AG09309 (cell line): ENCODE data around the gene RBMS3.

Experiments used
- DNase-seq: peaks from one replicate; pipeline ENCODE4 v3.0.0-alpha.2; 2010; ENCODE audit warnings: low read depth
- H3K4me3 ChIP-seq: 2 replicates; pipeline ENCODE4 v1.5.1; 2011; ENCODE audit warnings: mild to moderate bottlenecking, low read depth, low read length, moderate library complexity; ENCODE audit not compliant: control insufficient read depth
- TF ChIP-seq, protein P1 (sequence below): IDR thresholded peaks from 2 replicates; pipeline ENCODE4 v1.5.1; 2011; ENCODE audit warnings: mild to moderate bottlenecking, low read depth, low read length, inconsistent platforms; ENCODE audit not compliant: insufficient read depth, control insufficient read depth; ENCODE audit errors: missing control alignments

Gene RBMS3

DNA sequence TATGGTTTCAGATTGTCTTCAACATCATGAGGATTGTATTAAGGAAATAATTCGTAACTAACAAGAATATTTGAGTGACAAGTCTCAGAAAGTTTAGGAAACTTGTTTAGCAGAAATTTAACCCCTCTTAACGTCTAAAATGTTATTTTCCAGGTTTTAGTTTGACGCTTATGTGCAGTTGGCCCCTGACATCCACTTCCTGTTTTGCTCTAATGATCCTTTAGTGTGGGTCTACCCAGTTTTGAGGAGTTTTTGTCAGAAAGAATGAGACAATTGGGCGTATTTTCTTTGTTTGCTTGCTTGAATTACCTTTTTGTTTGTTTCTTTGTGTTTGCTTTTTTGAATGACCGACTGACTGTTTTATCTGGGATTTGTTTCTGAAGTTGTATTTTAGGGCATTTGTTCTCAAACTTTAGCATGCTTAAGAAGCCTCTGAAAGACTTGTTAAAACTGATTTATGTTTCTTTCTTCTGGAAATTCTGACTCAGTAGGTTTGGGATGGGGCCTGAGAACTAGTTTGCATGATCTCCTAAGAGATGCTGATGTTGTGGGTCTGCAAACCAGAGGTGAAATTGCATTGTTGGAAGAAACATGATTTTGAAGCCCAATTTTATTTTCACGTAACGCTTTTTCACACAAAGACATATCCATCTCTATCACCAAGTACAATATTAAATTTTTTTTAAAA, 20.6 kb downstream of the RBMS3 start:
- no peak overlapping the region for H3K4me3 ChIP-seq
- TF ChIP-seq, protein P1, sequence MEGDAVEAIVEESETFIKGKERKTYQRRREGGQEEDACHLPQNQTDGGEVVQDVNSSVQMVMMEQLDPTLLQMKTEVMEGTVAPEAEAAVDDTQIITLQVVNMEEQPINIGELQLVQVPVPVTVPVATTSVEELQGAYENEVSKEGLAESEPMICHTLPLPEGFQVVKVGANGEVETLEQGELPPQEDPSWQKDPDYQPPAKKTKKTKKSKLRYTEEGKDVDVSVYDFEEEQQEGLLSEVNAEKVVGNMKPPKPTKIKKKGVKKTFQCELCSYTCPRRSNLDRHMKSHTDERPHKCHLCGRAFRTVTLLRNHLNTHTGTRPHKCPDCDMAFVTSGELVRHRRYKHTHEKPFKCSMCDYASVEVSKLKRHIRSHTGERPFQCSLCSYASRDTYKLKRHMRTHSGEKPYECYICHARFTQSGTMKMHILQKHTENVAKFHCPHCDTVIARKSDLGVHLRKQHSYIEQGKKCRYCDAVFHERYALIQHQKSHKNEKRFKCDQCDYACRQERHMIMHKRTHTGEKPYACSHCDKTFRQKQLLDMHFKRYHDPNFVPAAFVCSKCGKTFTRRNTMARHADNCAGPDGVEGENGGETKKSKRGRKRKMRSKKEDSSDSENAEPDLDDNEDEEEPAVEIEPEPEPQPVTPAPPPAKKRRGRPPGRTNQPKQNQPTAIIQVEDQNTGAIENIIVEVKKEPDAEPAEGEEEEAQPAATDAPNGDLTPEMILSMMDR: no peak
- no peak for DNase-seq

DNA sequence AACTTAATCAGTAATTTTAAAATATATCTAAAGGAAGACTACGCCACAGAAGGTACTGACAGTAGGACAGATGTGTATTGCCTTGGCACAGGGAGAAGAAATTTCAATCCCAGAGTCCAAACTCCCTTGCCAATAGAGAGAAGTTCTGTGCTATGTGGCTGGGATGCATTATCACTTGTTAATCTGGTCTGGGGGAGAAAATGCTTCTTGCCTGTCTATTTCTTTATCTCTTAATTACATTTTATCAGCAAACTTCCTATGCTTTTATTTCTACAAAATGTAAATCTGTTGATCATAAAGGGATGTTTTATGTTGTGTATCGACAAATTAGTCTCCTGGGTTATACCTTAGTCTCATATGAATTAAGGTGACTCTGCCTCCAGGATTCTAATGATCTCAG, 21.7 kb downstream of the RBMS3 start:
- TF ChIP-seq, protein P1: no peak
- DNase-seq: no peak
- no peak overlapping the region for H3K4me3 ChIP-seq

DNA sequence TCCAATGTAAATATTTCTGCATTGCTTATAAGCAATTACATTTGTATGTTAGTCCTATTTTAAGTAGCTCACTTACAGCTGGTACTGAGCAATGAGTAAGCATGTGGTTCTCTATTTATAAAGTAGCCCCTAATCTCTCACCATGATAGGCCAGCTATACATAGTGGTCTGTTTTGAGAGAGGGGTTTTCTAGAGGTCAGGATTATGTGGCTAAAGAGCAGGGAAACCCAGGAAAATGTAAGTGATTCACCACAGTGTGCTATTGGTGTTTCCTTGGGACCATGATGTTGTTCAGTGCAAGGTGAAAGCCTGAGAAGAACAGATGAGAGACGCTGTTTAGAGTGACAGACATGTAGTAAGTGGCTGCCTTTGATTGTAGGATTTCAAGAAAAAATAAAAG, 26.4 kb downstream of the RBMS3 start:
- DNase-seq: no peak
- TF ChIP-seq, protein P1: no peak

DNA sequence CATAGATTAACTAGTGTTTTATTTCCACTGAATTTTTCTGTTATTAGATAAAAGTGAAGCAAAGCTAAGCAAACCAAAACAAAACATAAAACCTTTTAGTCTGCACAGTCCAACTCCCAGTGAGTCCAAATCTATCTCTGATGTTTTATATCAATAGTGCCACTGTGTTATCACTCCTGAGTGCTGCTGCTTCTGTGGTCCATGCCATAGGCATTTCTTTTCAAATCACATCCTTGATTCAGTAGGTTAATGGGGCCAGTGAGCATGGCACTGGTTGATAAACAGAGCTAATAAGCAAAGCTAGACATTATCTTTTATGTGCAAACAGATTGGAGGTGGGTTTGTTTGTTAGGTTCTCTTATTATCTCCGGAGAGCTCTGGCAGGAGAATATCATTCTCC, 30.0 kb downstream of the RBMS3 start:
- TF ChIP-seq, protein P1: no peak
- no peak overlapping the region for H3K4me3 ChIP-seq
- no peak for DNase-seq

More for the DNA sequence above, 26.4 kb downstream of the RBMS3 start:
- no peak overlapping the region for H3K4me3 ChIP-seq

DNA sequence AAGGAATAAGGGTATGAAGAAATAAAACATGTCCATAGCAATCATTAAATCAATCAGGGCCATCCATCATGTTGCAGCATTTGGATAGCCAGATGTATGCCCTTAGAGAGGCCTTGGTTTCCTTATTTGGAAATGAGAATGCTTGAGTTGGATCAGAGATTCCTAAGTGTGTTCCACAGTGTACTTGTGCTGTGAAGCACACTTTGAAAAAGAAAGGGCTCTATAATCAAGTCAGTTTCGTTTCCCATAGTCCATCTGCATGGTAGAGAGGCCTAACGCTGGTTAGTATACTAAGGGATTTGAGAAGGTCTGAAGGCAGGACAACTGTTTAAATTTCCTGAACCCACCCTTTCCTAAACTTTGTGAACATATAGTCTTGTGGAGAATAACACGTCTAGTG, 30.9 kb downstream of the RBMS3 start:
- H3K4me3 ChIP-seq: no peak overlapping the region
- no peak for DNase-seq
- TF ChIP-seq, protein P1: no peak

DNA sequence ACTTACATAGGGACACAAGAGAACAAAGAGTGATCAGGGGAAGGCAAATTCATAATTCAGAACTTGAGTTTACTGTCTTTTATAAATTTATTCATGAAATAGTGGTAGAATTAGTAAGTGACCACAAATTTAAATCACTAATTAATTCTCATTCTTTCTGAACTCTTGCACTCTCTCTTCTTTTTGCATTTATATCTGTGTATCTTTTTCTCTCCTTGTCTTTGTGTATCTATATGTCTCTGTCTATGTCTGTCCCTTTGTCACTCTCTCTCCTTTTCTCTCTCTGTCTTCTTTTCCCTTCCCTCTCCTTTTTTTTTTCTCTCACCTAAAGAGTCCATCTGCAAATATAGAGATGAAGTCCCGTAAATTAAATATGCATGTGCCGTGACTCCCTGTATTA, 31.5 kb downstream of the RBMS3 start:
- H3K4me3 ChIP-seq: no peak overlapping the region
- TF ChIP-seq, protein P1: no peak
- DNase-seq: no peak
